C4-2B (cell line): ENCODE data around the gene SMC1A.
"Not testable (repeated sequence)": the region's sequence is repeated elsewhere in the genome, so short reads cannot be mapped to it uniquely, and the experiment has no call there.

Experiments
- H3K27ac ChIP-seq: fragments of 450-650 bp; 2 replicates; pipeline ENCODE4 v1.5.1; 2017
- CTCF ChIP-seq: fragments of 450-650 bp; conservative IDR thresholded peaks from 2 replicates; pipeline ENCODE4 v1.5.1; 2017; ENCODE audit warnings: mild to moderate bottlenecking
- ZFX ChIP-seq: fragments of 450-650 bp; IDR thresholded peaks from 2 replicates; pipeline ENCODE4 v1.6.1; 2017

Gene SMC1A

GRCh38 chrX:53421125-53421524 lies 1.3 kb downstream of the SMC1A start:
- TF ChIP-seq CTCF (no peak), ZFX (no peak)
- peak overlapping the region; percentile 94; the same call in 1 of the 2 replicates for H3K27ac ChIP-seq

GRCh38 chrX:53420351-53420750 lies 2.1 kb downstream of the SMC1A start:
- not testable (repeated sequence) for H3K27ac ChIP-seq

- TF ChIP-seq ZFX (no peak), CTCF (no peak)
- no peak overlapping the region for H3K27ac ChIP-seq
Observed at GRCh38 chrX:53412446-53412845, 10.0 kb downstream of the SMC1A start.

- no peak overlapping the region for H3K27ac ChIP-seq
- no peak for TF ChIP-seq ZFX
- TF ChIP-seq CTCF: no peak
Observed at GRCh38 chrX:53403535-53403934, 18.9 kb downstream of the SMC1A start.

GRCh38 chrX:53398216-53398615 lies 24.2 kb downstream of the SMC1A start:
- TF ChIP-seq CTCF (no peak), ZFX (no peak)

GRCh38 chrX:53395605-53396298 lies 26.7 kb downstream of the SMC1A start:
- TF ChIP-seq ZFX (no peak), CTCF (no peak)
- no peak overlapping the region for H3K27ac ChIP-seq

More at GRCh38 chrX:53398216-53398615, 24.2 kb downstream of the SMC1A start:
- no peak overlapping the region for H3K27ac ChIP-seq

GRCh38 chrX:53383376-53384076 lies 38.9 kb downstream of the SMC1A start:
- TF ChIP-seq CTCF (no peak), ZFX (no peak)
- no peak overlapping the region for H3K27ac ChIP-seq

GRCh38 chrX:53379747-53380146 lies 42.7 kb downstream of the SMC1A start:
- H3K27ac ChIP-seq: no peak overlapping the region
- TF ChIP-seq CTCF (no peak), ZFX (no peak)
